GM23248 (cell line): ENCODE results near the gene KCNJ9. TPM values are rescaled to one million over a fixed set of nuclear protein-coding genes. Genes with fewer than 3 reads are reported as not detected.
A peak's percentile ranks its signal among the peaks of the same experiment; 100 is the strongest.

Experiments
- DNase-seq: peaks from one replicate; pipeline ENCODE4 v3.0.0-alpha.2; 2015
- H2AFZ ChIP-seq: fragments of 200-600 bp; sonication (generic); 2 replicates; pipeline ENCODE4 v1.6.1; 2016; ENCODE audit warnings: antibody characterized with exemption
- H3F3A ChIP-seq: fragments of 200-600 bp; sonication (generic); 2 replicates; pipeline ENCODE4 v1.6.1; 2016; ENCODE audit warnings: mild to moderate bottlenecking, antibody characterized with exemption, mixed run types; ENCODE audit not compliant: insufficient read depth
- H3K27ac ChIP-seq: fragments of 200-600 bp; sonication (generic); 2 replicates; pipeline ENCODE4 v1.5.1; 2016; ENCODE audit warnings: mild to moderate bottlenecking
- H3K27me3 ChIP-seq: fragments of 200-600 bp; sonication (generic); replicated peaks from 2 replicates; pipeline ENCODE4 v1.6.1; 2016; ENCODE audit warnings: mild to moderate bottlenecking; ENCODE audit not compliant: insufficient read depth
- H3K36me3 ChIP-seq: fragments of 200-600 bp; sonication (generic); 2 replicates; pipeline ENCODE4 v1.6.1; 2016; ENCODE audit warnings: low read depth, mild to moderate bottlenecking
- H3K4me1 ChIP-seq: fragments of 200-600 bp; sonication (generic); 2 replicates; pipeline ENCODE4 v1.6.1; 2016; ENCODE audit warnings: mild to moderate bottlenecking; ENCODE audit not compliant: insufficient read depth
- H3K4me2 ChIP-seq: fragments of 200-600 bp; sonication (generic); one replicate; pipeline ENCODE4 v1.6.1; 2016; ENCODE audit warnings: mild to moderate bottlenecking; ENCODE audit not compliant: unreplicated experiment
- H3K4me3 ChIP-seq: fragments of 200-600 bp; sonication (generic); 2 replicates; pipeline ENCODE4 v1.5.1; 2016; ENCODE audit warnings: mild to moderate bottlenecking
- H3K79me2 ChIP-seq: fragments of 200-600 bp; sonication (generic); 2 replicates; pipeline ENCODE4 v1.6.1; 2016; ENCODE audit warnings: mild to moderate bottlenecking; ENCODE audit not compliant: insufficient read depth
- H3K9ac ChIP-seq: fragments of 200-600 bp; sonication (generic); 2 replicates; pipeline ENCODE4 v1.6.1; 2016; ENCODE audit warnings: mild to moderate bottlenecking
- H3K9me2 ChIP-seq: fragments of 200-600 bp; sonication (generic); 2 replicates; pipeline ENCODE4 v1.6.1; 2016; ENCODE audit warnings: mixed run types, mild to moderate bottlenecking, moderate library complexity; ENCODE audit not compliant: insufficient read depth
- H3K9me3 ChIP-seq: fragments of 200-600 bp; sonication (generic); one replicate; pipeline ENCODE4 v1.6.1; 2017; ENCODE audit warnings: low read depth
- H4K20me1 ChIP-seq: fragments of 200-600 bp; sonication (generic); 2 replicates; pipeline ENCODE4 v1.6.0; 2016; ENCODE audit not compliant: insufficient read depth
- EZH2 ChIP-seq: fragments of 200-600 bp; sonication (generic); IDR thresholded peaks from 2 replicates; pipeline ENCODE4 v1.6.1; 2018; ENCODE audit warnings: antibody characterized with exemption, mild to moderate bottlenecking; ENCODE audit not compliant: insufficient read depth, poor library complexity, severe bottlenecking
- EZH2phosphoT487 ChIP-seq: fragments of 200-600 bp; sonication (generic); IDR thresholded peaks from 2 replicates; pipeline ENCODE4 v1.6.1; 2018; ENCODE audit warnings: antibody characterized with exemption, moderate library complexity, mild to moderate bottlenecking, low read depth; ENCODE audit not compliant: insufficient read depth
- WGBS, 2 experiments: methylation state at CpG; one replicate each; pipeline ENCODE4 v1.1.6; 2015 to 2017; ENCODE audit warnings: low lambda C conversion rate in 2 of 2, low coverage in 1 of 2; ENCODE audit errors: missing lambda C conversion rate in 2 of 2; 5-methylcytosine and 5-hydroxymethylcytosine counted together
- in situ Hi-C: fragments of 300-500 bp; cut with MboI; formaldehyde crosslinking; loops from 2 replicates; pipeline ENCODE4 v1.15.0; 2020
- polyA plus RNA-seq: library from polyadenylated mRNA; unstranded; fragments of >200 nt; fragmentation: Nextera tagmentation; extraction: Ambion mirVana; gene quantifications from 2 replicates; pipeline ENCODE4 v1.2.1, GENCODE V29; 2016
- total RNA-seq: library from RNA; depleted of rRNA; stranded (reverse); fragments of >200 nt; shearing (Covaris generic); gene quantifications from 2 replicates; pipeline ENCODE4 v1.2.3, GENCODE V29; 2014

The KCNJ9 gene
- total and polyA plus RNA-seq, 2 experiments from 2014 or later = not detected

- in situ Hi-C loops = no loop called here
- WGBS, 2 experiments = 32 to 41% methylated on average over 2 of the region's 2 CpGs
- H3K27ac ChIP-seq = no peak overlapping the region
- H3K79me2 ChIP-seq = no peaks in the 10 kb centered on the region
- no peak overlapping the region for H3K4me2 ChIP-seq
- peaks cover 16% of the 10 kb centered on the region for H3K4me1 ChIP-seq
- H3K9ac ChIP-seq = no peak overlapping the region
- H3K9me2 ChIP-seq = no peaks in the 10 kb centered on the region
- no peaks in the 10 kb centered on the region for H4K20me1 ChIP-seq
- H2AFZ ChIP-seq = no peak overlapping the region
- H3K36me3 ChIP-seq = no peaks in the 10 kb centered on the region
- H3F3A ChIP-seq = peaks cover 8% of the 10 kb centered on the region
- no peak for TF ChIP-seq EZH2phosphoT487
- TF ChIP-seq EZH2 = no peak
- H3K27me3 ChIP-seq = peaks cover 4% of the 10 kb centered on the region
- no peak for DNase-seq
- H3K4me3 ChIP-seq = no peak overlapping the region
- H3K9me3 ChIP-seq = no peaks in the 10 kb centered on the region
These were observed 35.7 kb upstream of the KCNJ9 start for GRCh38 chr1:160045653-160046052.

- peak overlapping the region; percentile 78 for H3K4me2 ChIP-seq
- H3K9me3 ChIP-seq = no peaks in the 10 kb centered on the region
- no peaks in the 10 kb centered on the region for H4K20me1 ChIP-seq
- H3K9ac ChIP-seq = peak overlapping the region; percentile 13; the same call in 1 of the 2 replicates
- H3K36me3 ChIP-seq = no peaks in the 10 kb centered on the region
- no peaks in the 10 kb centered on the region for H3K9me2 ChIP-seq
- no peak for TF ChIP-seq EZH2
- TF ChIP-seq EZH2phosphoT487 = no peak
- WGBS, 2 experiments = 7 to 9% methylated on average over 11 of the region's 11 CpGs
- in situ Hi-C loops = no loop called here
- no peak overlapping the region for H3K27ac ChIP-seq
- H3F3A ChIP-seq = peaks cover 8% of the 10 kb centered on the region
- H2AFZ ChIP-seq = peak overlapping the region; percentile 83
- H3K79me2 ChIP-seq = no peaks in the 10 kb centered on the region
- H3K27me3 ChIP-seq = peaks cover 8% of the 10 kb centered on the region
- H3K4me3 ChIP-seq = peak overlapping the region; percentile 57
- peak; percentile 76 for DNase-seq
- peaks cover 16% of the 10 kb centered on the region for H3K4me1 ChIP-seq
These were observed 34.7 kb upstream of the KCNJ9 start for GRCh38 chr1:160046494-160047110.

DNA sequence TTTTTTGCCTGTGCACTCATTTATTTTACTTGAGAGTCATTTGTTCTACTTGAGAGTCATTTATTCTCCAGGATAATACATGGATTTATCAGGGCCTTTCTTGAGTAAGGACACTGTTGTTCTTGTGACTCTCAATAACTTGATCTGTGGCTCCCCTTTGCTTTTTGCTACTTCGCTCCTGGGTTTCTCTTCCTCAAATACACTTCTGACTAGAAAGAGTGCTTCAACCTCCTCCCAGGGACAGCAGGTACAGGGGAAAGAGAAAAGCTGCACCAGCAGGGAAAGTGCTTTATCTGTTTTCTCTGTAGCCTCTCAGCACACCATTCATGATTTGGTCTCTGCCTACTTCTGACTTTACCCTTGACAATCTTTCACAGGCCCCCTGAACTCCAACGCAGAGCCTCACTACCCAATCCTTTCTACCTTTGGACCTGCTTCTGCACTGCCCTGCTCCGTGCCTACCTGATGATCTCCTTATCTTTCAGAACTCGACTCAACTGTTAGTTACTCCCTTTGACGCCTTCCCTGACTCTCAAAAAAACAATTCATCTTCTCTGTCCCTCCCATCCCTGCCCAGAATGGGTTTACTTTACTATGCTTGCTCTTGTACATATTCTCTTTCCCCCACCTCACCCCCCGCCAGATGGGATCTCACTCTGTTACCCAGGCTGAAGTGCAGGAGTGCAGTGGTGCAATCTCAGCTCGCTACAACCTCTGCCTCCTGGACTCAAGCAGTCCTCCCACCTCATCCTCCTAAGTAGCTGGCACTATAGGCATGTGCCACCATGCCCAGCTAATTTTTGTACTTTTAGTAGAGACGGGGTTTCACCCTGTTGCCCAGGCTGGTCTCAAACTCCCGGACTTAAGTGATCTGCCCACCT, 34.0 kb upstream of the KCNJ9 start:
- Histone ChIP-seq H3F3A (peaks cover 8% of the 10 kb centered on the region), H3K79me2 (no peaks in the 10 kb centered on the region), H3K36me3 (no peaks in the 10 kb centered on the region), H2AFZ (peak overlapping the region; percentile 83), H3K9me2 (no peaks in the 10 kb centered on the region), H3K27ac (no peak overlapping the region), H3K9ac (peak overlapping the region; percentile 13; the same call in 1 of the 2 replicates), H3K9me3 (no peaks in the 10 kb centered on the region), H3K4me1 (peaks cover 16% of the 10 kb centered on the region), H3K4me2 (peak overlapping the region; percentile 78), H4K20me1 (no peaks in the 10 kb centered on the region), H3K27me3 (peaks cover 16% of the 10 kb centered on the region), H3K4me3 (peak overlapping the region; percentile 57)
- TF ChIP-seq EZH2 = no peak
- no peak for TF ChIP-seq EZH2phosphoT487
- in situ Hi-C loops = no loop called here
- whole genome bisulfite sequencing, 2 experiments = 73 to 76% methylated on average over 9 of the region's 9 CpGs
- no peak for DNase-seq

- peaks cover 8% of the 10 kb centered on the region for H3F3A ChIP-seq
- H3K27me3 ChIP-seq = peaks cover 25% of the 10 kb centered on the region
- no peaks in the 10 kb centered on the region for H3K36me3 ChIP-seq
- no peak for DNase-seq
- TF ChIP-seq EZH2 (no peak), EZH2phosphoT487 (no peak)
- no peak overlapping the region for H3K27ac ChIP-seq
- H3K79me2 ChIP-seq = no peaks in the 10 kb centered on the region
- H3K9ac ChIP-seq = no peak overlapping the region
- no peaks in the 10 kb centered on the region for H4K20me1 ChIP-seq
- H3K4me2 ChIP-seq = no peak overlapping the region
- H3K9me3 ChIP-seq = no peaks in the 10 kb centered on the region
- H2AFZ ChIP-seq = no peak overlapping the region
- in situ Hi-C loops = no loop called here
- H3K4me3 ChIP-seq = no peak overlapping the region
- H3K4me1 ChIP-seq = peaks cover 16% of the 10 kb centered on the region
- no peaks in the 10 kb centered on the region for H3K9me2 ChIP-seq
These were observed 33.0 kb upstream of the KCNJ9 start for GRCh38 chr1:160048335-160048734.
